GM19452 (cell line): ENCODE data around the gene MYO15B.
A peak's percentile ranks its signal among the peaks of the same experiment; 100 is the strongest.
"Not testable (repeated sequence)": the region's sequence is repeated elsewhere in the genome, so short reads cannot be mapped to it uniquely, and the experiment has no call there.

Source experiments
- ATAC-seq: cut with Tn5 transposase; IDR thresholded peaks from one replicate; pipeline ENCODE4 v1.9.1; 2021; ENCODE audit not compliant: unreplicated experiment

Gene MYO15B

GRCh38 chr17:75575728-75576127 lies 11.9 kb upstream of the MYO15B start:
- ATAC-seq, result no peak

- ATAC-seq, result no peak
Measured at GRCh38 chr17:75576661-75577060, 10.9 kb upstream of the MYO15B start.

- ATAC-seq, result not testable (repeated sequence)
Measured at GRCh38 chr17:75581121-75581725, 6.4 kb upstream of the MYO15B start.

GRCh38 chr17:75583197-75583596 lies 4.4 kb upstream of the MYO15B start:
- ATAC-seq, result not testable (repeated sequence)

- no peak for ATAC-seq
Measured at GRCh38 chr17:75584849-75585175, 2.8 kb upstream of the MYO15B start.

GRCh38 chr17:75588596-75589011 lies 1.0 kb downstream of the MYO15B start:
- ATAC-seq, result peak; percentile 25

GRCh38 chr17:75589012-75589918 lies 1.7 kb downstream of the MYO15B start:
- ATAC-seq, result peak; percentile 81

- no peak for ATAC-seq
Measured at GRCh38 chr17:75589919-75590303, 2.3 kb downstream of the MYO15B start.

- no peak for ATAC-seq
Measured at GRCh38 chr17:75590314-75590761, 2.7 kb downstream of the MYO15B start.

GRCh38 chr17:75590849-75591721 lies 3.5 kb downstream of the MYO15B start:
- ATAC-seq, result no peak

GRCh38 chr17:75591722-75592302 lies 4.2 kb downstream of the MYO15B start:
- ATAC-seq, result no peak

- ATAC-seq, result no peak
Measured at GRCh38 chr17:75592348-75593020, 4.9 kb downstream of the MYO15B start.

- ATAC-seq, result not testable (repeated sequence)
Measured at GRCh38 chr17:75593430-75593829, 5.8 kb downstream of the MYO15B start.

GRCh38 chr17:75594499-75595283 lies 7.1 kb downstream of the MYO15B start:
- no peak for ATAC-seq

GRCh38 chr17:75595284-75595919 lies 7.8 kb downstream of the MYO15B start:
- no peak for ATAC-seq

GRCh38 chr17:75595920-75596313 lies 8.3 kb downstream of the MYO15B start:
- no peak for ATAC-seq

GRCh38 chr17:75596320-75597087 lies 8.9 kb downstream of the MYO15B start:
- ATAC-seq, result no peak
